ENCODE data around the gene LAMA4. TPM values are rescaled to one million over a fixed set of nuclear protein-coding genes. Genes with fewer than 3 reads are reported as not detected.

LAMA4 gene
- total and polyA plus RNA-seq, 9 donors, result 29.0 to 92.8 (median 42.5) TPM

DNA sequence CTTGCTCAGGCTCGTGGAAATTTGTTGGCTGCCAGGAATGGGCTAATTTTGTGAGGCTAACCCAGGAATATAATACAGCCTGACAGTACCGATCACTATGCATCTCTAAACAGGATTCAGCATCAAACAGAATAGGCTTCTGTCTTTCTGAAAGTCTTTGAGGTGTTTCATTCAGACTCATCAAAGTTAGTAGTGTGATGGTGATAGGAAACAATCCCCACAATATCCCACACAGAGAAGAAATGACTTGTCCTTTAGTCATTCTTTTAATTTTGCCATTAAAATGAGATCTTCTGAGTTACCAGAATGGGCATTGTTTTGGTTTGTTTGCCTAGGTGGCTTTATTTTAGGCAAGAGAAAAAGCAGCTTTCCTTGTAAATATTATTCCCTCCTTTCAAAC, 112.7 kb downstream of the LAMA4 start:
- WGBS, 3 donors, result 88 to 91% (median 91%) methylated on average over 2 of the region's 2 CpGs

GRCh38 chr6:112139052-112139451, 115.3 kb downstream of the LAMA4 start:
- Histone ChIP-seq H3K4me1 (ENCODE audit: insufficient read depth) (no peaks in the 10 kb centered on the region), H3K4me3 (no peak overlapping the region), H3K27me3 (no peaks in the 10 kb centered on the region), H3K27ac (no peak overlapping the region), H3K9me3 (no peaks in the 10 kb centered on the region), H3K36me3 (no peaks in the 10 kb centered on the region)
- DNase-seq, result no peak
- WGBS, 3 donors, result 52 to 70% (median 57%) methylated on average over 8 of the region's 8 CpGs
- intact Hi-C loops (cut with DNase I), result no loop called here
- no peak for TF ChIP-seq EP300 (IDR thresholded peaks at IDR 0.05)
- no peak for TF ChIP-seq POLR2A (IDR thresholded peaks at IDR 0.05)
- TF ChIP-seq, protein P1, sequence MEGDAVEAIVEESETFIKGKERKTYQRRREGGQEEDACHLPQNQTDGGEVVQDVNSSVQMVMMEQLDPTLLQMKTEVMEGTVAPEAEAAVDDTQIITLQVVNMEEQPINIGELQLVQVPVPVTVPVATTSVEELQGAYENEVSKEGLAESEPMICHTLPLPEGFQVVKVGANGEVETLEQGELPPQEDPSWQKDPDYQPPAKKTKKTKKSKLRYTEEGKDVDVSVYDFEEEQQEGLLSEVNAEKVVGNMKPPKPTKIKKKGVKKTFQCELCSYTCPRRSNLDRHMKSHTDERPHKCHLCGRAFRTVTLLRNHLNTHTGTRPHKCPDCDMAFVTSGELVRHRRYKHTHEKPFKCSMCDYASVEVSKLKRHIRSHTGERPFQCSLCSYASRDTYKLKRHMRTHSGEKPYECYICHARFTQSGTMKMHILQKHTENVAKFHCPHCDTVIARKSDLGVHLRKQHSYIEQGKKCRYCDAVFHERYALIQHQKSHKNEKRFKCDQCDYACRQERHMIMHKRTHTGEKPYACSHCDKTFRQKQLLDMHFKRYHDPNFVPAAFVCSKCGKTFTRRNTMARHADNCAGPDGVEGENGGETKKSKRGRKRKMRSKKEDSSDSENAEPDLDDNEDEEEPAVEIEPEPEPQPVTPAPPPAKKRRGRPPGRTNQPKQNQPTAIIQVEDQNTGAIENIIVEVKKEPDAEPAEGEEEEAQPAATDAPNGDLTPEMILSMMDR (IDR thresholded peaks at IDR 0.05), result no peak

More for the DNA sequence above, 112.7 kb downstream of the LAMA4 start:
- Histone ChIP-seq H3K27ac (no peak overlapping the region), H3K9me3 (no peaks in the 10 kb centered on the region), H3K27me3 (no peaks in the 10 kb centered on the region), H3K4me1 (ENCODE audit: insufficient read depth) (no peaks in the 10 kb centered on the region), H3K4me3 (no peak overlapping the region), H3K36me3 (no peaks in the 10 kb centered on the region)
- DNase-seq, result no peak
- TF ChIP-seq POLR2A (IDR thresholded peaks at IDR 0.05), result no peak
- intact Hi-C loops (cut with DNase I), result no loop called here

DNA sequence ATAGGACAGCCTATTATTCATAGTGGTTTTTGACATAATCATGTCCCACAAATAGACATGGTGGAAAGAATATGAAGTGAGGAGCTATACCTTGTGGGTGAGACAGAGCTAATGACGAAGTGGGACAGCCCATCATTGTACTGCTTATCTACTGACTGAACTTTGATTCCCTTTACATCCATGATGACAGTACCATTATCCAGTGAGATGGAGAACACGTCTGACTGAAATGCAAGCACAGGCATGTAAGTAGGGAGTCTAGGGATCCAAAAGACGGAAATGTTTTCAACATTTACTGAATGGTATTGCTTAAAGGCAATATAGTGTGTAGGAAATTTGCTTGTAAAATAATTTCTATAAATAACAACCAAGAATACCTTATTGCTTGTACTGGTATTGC, 123.5 kb downstream of the LAMA4 start:
- Histone ChIP-seq H3K36me3 (no peaks in the 10 kb centered on the region), H3K27ac (no peak overlapping the region), H3K4me3 (no peak overlapping the region), H3K27me3 (no peaks in the 10 kb centered on the region), H3K4me1 (ENCODE audit: insufficient read depth) (peaks cover 2% of the 10 kb centered on the region), H3K9me3 (no peaks in the 10 kb centered on the region)
- WGBS, 3 donors, result 81 to 83% (median 83%) methylated on average over 3 of the region's 3 CpGs
- intact Hi-C loops (cut with DNase I), result no loop called here
- no peak for TF ChIP-seq EP300 (IDR thresholded peaks at IDR 0.05)
- TF ChIP-seq POLR2A (IDR thresholded peaks at IDR 0.05), result no peak
- TF ChIP-seq, protein P1 (IDR thresholded peaks at IDR 0.05), result no peak
- DNase-seq, result no peak

- H3K4me3 ChIP-seq, result no peak overlapping the region
- H3K36me3 ChIP-seq, result no peaks in the 10 kb centered on the region
- TF ChIP-seq, protein P1 (IDR thresholded peaks at IDR 0.05), result no peak
- TF ChIP-seq EP300 (IDR thresholded peaks at IDR 0.05) (no peak), POLR2A (IDR thresholded peaks at IDR 0.05) (no peak)
- no peak for DNase-seq
- H3K4me1 ChIP-seq (ENCODE audit: insufficient read depth), result peaks cover 2% of the 10 kb centered on the region
- intact Hi-C loops (cut with DNase I), result no loop called here
- no peaks in the 10 kb centered on the region for H3K9me3 ChIP-seq
- 84 to 93% (median 88%) methylated on average over 5 of the region's 5 CpGs for WGBS, 3 donors
- no peaks in the 10 kb centered on the region for H3K27me3 ChIP-seq
- H3K27ac ChIP-seq, result no peak overlapping the region
Measured at GRCh38 chr6:112128208-112128607, 126.2 kb downstream of the LAMA4 start.

GRCh38 chr6:112123982-112124381, 130.4 kb downstream of the LAMA4 start:
- 93 to 100% (median 100%) methylated on average over 1 of the region's 1 CpG for WGBS, 3 donors

More at GRCh38 chr6:112123982-112124381, 130.4 kb downstream of the LAMA4 start:
- H3K9me3 ChIP-seq, result no peaks in the 10 kb centered on the region
- H3K4me3 ChIP-seq, result no peak overlapping the region
- no peaks in the 10 kb centered on the region for H3K4me1 ChIP-seq (ENCODE audit: insufficient read depth)
- no peak overlapping the region for H3K27ac ChIP-seq
- H3K36me3 ChIP-seq, result no peaks in the 10 kb centered on the region
- TF ChIP-seq, protein P1 (IDR thresholded peaks at IDR 0.05), result no peak
- TF ChIP-seq EP300 (IDR thresholded peaks at IDR 0.05) (no peak), POLR2A (IDR thresholded peaks at IDR 0.05) (no peak)
- H3K27me3 ChIP-seq, result no peaks in the 10 kb centered on the region
- intact Hi-C loops (cut with DNase I), result no loop called here
- DNase-seq, result no peak

Measured in ovary (tissue), 9 donors.